ENCODE data around the gene RGS14.

RGS14 gene

DNA sequence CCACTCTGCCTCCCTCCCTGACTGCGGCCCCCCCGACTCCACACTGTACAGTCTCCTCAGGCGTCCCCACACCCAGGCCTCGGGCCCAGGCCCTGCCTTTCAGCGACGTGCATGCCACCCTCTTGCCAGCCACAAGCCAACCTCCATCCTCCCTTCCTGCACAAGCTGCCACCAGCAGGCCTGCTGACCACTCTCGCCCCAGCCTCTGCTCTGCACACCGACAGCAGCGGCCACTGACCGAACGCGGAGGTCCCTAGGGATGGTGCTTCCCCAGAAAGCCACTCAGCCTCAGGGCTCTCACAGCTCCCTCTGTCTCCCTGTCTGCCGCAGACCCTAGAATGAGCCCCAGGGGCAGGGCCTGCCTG lies 24.8 kb upstream of the RGS14 start:
- Histone ChIP-seq H3K27me3 (ENCODE audit: insufficient read depth, low read length, poor library complexity, severe bottlenecking) (no peaks in the 10 kb centered on the region), H3K79me2 (ENCODE audit: insufficient read depth, low read length) (no peaks in the 10 kb centered on the region), H3K4me3 (ENCODE audit: low read length, poor library complexity, severe bottlenecking) (no peak overlapping the region), H3K4me1 (ENCODE audit: insufficient read depth, low read length, poor library complexity, severe bottlenecking) (peaks cover 16% of the 10 kb centered on the region), H3K9ac (ENCODE audit: low read depth, low read length, poor library complexity, severe bottlenecking) (no peak overlapping the region), H4K20me1 (ENCODE audit: insufficient read depth, low read length, poor library complexity, severe bottlenecking) (no peaks in the 10 kb centered on the region), H3K9me2 (replicated peaks; ENCODE audit: low read depth, low read length) (no peaks in the 10 kb centered on the region), H3F3A (ENCODE audit: low read depth) (no peaks in the 10 kb centered on the region), H3K9me3 (ENCODE audit: insufficient read depth, low read depth, low read length) (no peaks in the 10 kb centered on the region), H3K36me3 (ENCODE audit: insufficient read depth, low read length) (peaks cover 40% of the 10 kb centered on the region; the same call in 1 of the 2 replicates), H3K4me2 (ENCODE audit: low read depth, low read length, poor library complexity, severe bottlenecking) (no peak overlapping the region), H2AFZ (ENCODE audit: low read length) (no peak overlapping the region)
- TF ChIP-seq, protein P1, sequence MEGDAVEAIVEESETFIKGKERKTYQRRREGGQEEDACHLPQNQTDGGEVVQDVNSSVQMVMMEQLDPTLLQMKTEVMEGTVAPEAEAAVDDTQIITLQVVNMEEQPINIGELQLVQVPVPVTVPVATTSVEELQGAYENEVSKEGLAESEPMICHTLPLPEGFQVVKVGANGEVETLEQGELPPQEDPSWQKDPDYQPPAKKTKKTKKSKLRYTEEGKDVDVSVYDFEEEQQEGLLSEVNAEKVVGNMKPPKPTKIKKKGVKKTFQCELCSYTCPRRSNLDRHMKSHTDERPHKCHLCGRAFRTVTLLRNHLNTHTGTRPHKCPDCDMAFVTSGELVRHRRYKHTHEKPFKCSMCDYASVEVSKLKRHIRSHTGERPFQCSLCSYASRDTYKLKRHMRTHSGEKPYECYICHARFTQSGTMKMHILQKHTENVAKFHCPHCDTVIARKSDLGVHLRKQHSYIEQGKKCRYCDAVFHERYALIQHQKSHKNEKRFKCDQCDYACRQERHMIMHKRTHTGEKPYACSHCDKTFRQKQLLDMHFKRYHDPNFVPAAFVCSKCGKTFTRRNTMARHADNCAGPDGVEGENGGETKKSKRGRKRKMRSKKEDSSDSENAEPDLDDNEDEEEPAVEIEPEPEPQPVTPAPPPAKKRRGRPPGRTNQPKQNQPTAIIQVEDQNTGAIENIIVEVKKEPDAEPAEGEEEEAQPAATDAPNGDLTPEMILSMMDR (conservative IDR thresholded peaks at IDR 0.05; ENCODE audit: low read length), result no peak
- no peak for TF ChIP-seq EZH2phosphoT487 (IDR thresholded peaks at IDR 0.05; ENCODE audit: borderline replicate concordance)

DNA sequence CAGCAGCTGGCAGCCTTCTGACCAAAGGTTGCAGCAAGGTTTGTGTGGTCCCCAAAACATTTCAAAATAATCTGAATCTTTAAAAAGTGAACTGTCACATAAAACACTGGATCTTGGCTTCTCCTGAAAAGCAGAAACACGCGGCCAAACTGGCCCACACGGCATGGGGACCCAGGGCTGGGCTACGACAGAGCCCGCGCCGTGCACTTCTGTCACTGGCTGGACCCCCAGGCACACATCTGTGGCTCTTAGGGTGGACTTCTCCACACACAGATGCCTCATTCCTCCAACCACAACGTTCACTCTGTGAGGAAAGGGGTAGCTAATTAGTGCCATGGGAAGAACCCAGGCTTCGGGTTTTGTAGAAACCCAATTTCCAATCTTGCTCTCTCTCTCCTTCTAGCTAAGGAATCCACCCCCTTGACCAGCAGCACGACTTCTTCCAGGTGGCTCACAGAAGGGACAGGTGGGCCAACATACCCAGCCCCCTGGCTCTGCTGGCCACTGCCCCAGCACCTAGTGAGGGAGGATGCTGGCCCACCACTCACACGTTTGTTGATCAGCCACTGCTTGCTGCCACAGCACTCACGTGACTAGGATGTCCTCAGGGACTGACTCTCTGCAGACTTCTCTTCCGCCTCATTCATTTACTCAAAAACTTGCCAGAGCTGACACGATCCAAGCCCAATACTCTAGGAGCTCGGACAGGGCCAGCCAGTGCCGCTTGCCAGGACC lies 24.1 kb upstream of the RGS14 start:
- Histone ChIP-seq H3F3A (ENCODE audit: low read depth) (no peaks in the 10 kb centered on the region), H4K20me1 (ENCODE audit: insufficient read depth, low read length, poor library complexity, severe bottlenecking) (no peaks in the 10 kb centered on the region), H2AFZ (ENCODE audit: low read length) (no peak overlapping the region), H3K27me3 (ENCODE audit: insufficient read depth, low read length, poor library complexity, severe bottlenecking) (no peaks in the 10 kb centered on the region), H3K79me2 (ENCODE audit: insufficient read depth, low read length) (no peaks in the 10 kb centered on the region), H3K9me3 (ENCODE audit: insufficient read depth, low read depth, low read length) (no peaks in the 10 kb centered on the region), H3K36me3 (ENCODE audit: insufficient read depth, low read length) (peaks cover 40% of the 10 kb centered on the region; the same call in 1 of the 2 replicates), H3K4me2 (ENCODE audit: low read depth, low read length, poor library complexity, severe bottlenecking) (no peak overlapping the region), H3K4me3 (ENCODE audit: low read length, poor library complexity, severe bottlenecking) (no peak overlapping the region), H3K9me2 (replicated peaks; ENCODE audit: low read depth, low read length) (no peaks in the 10 kb centered on the region), H3K9ac (ENCODE audit: low read depth, low read length, poor library complexity, severe bottlenecking) (no peak overlapping the region), H3K4me1 (ENCODE audit: insufficient read depth, low read length, poor library complexity, severe bottlenecking) (peaks cover 16% of the 10 kb centered on the region)
- TF ChIP-seq, protein P1 (conservative IDR thresholded peaks at IDR 0.05; ENCODE audit: low read length), result no peak
- TF ChIP-seq EZH2phosphoT487 (IDR thresholded peaks at IDR 0.05; ENCODE audit: borderline replicate concordance), result no peak

DNA sequence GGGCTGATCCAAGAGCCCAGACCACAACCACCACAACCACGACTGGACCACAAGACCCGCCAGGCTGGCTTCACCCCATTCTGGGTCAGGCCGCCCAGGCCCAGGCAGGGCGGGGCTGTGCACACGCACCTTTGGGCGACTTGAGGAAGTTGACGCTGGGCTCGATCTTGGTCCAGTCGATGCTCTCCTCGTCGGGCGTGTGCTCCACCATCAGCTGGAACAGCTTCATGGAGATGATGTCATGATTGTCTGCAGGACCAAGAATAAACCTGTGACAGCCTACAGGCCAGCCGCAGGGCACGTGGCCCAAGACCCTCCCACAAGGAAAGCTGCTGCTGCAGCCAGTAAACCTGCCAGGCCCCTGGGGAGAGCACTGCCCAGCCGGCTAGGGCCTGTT lies 23.6 kb upstream of the RGS14 start:
- Histone ChIP-seq H3K4me3 (ENCODE audit: low read length, poor library complexity, severe bottlenecking) (no peak overlapping the region), H3K4me1 (ENCODE audit: insufficient read depth, low read length, poor library complexity, severe bottlenecking) (peaks cover 16% of the 10 kb centered on the region), H3F3A (ENCODE audit: low read depth) (no peaks in the 10 kb centered on the region), H3K9ac (ENCODE audit: low read depth, low read length, poor library complexity, severe bottlenecking) (no peak overlapping the region), H3K79me2 (ENCODE audit: insufficient read depth, low read length) (peaks cover 5% of the 10 kb centered on the region; the same call in 1 of the 2 replicates), H3K4me2 (ENCODE audit: low read depth, low read length, poor library complexity, severe bottlenecking) (no peak overlapping the region), H3K27me3 (ENCODE audit: insufficient read depth, low read length, poor library complexity, severe bottlenecking) (no peaks in the 10 kb centered on the region), H2AFZ (ENCODE audit: low read length) (no peak overlapping the region), H3K36me3 (ENCODE audit: insufficient read depth, low read length) (peaks cover 40% of the 10 kb centered on the region; the same call in 1 of the 2 replicates), H3K9me3 (ENCODE audit: insufficient read depth, low read depth, low read length) (no peaks in the 10 kb centered on the region), H4K20me1 (ENCODE audit: insufficient read depth, low read length, poor library complexity, severe bottlenecking) (no peaks in the 10 kb centered on the region), H3K9me2 (replicated peaks; ENCODE audit: low read depth, low read length) (no peaks in the 10 kb centered on the region)
- TF ChIP-seq, protein P1 (conservative IDR thresholded peaks at IDR 0.05; ENCODE audit: low read length), result no peak
- TF ChIP-seq EZH2phosphoT487 (IDR thresholded peaks at IDR 0.05; ENCODE audit: borderline replicate concordance), result no peak
